SK-N-SH (cell line): Measurements from ENCODE around the gene ANGPTL8.

Experiments used
- CTCF ChIP-seq: fragments of 200-600 bp; sonication (generic); IDR thresholded peaks from 2 replicates; pipeline ENCODE4 v1.6.1; 2017; ENCODE audit warnings: antibody characterized with exemption, mild to moderate bottlenecking, moderate library complexity
- ELF1 ChIP-seq: IDR thresholded peaks from 2 replicates; pipeline ENCODE4 v1.4.0; 2012
- EZH2phosphoT487 ChIP-seq: fragments of 200-600 bp; sonication (generic); IDR thresholded peaks from 2 replicates; pipeline ENCODE4 v1.6.1; 2017; ENCODE audit warnings: low read depth, mixed run types, mild to moderate bottlenecking, antibody characterized with exemption, moderate library complexity, borderline replicate concordance
- GATA2 ChIP-seq: sonication (generic); formaldehyde crosslinking; IDR thresholded peaks from 2 replicates; pipeline ENCODE4 v1.5.0; 2020; ENCODE audit warnings: mild to moderate bottlenecking, missing genetic modification reagents
- MAX ChIP-seq: IDR thresholded peaks from 2 replicates; pipeline ENCODE4 v1.4.0; 2012; ENCODE audit warnings: low read depth
- POLR2AphosphoS5 ChIP-seq: IDR thresholded peaks from 2 replicates; pipeline ENCODE4 v1.6.1; 2012; ENCODE audit warnings: low read depth, low read length
- RAD21 ChIP-seq: IDR thresholded peaks from 2 replicates; pipeline ENCODE4 v1.6.1; 2012; ENCODE audit warnings: mild to moderate bottlenecking, low read length
- RFX5 ChIP-seq: IDR thresholded peaks from 2 replicates; pipeline ENCODE4 v1.6.1; 2012; ENCODE audit warnings: mild to moderate bottlenecking, improper control_type of control experiment, low read length
- SMC3 ChIP-seq: IDR thresholded peaks from 2 replicates; pipeline ENCODE4 v1.6.1; 2012; ENCODE audit warnings: low read depth, low read length, improper control_type of control experiment
- TAF1 ChIP-seq: IDR thresholded peaks from 2 replicates; pipeline ENCODE4 v1.6.1; 2012; ENCODE audit warnings: low read depth, mild to moderate bottlenecking, low read length, moderate library complexity, borderline replicate concordance

- TF ChIP-seq CTCF: no peak
- no peak for TF ChIP-seq POLR2AphosphoS5
- TF ChIP-seq RAD21: no peak
- TF ChIP-seq RFX5: no peak
- TF ChIP-seq TAF1: no peak
- TF ChIP-seq MAX: no peak
- no peak for TF ChIP-seq ELF1
- no peak for TF ChIP-seq SMC3
- no peak for TF ChIP-seq GATA2 (CRISPR knock-in tag)
- TF ChIP-seq EZH2phosphoT487: no peak
Measured at GRCh38 chr19:11251650-11252314, 12.4 kb downstream of the ANGPTL8 start.
